K562 (cell line): ENCODE data around the gene MEIKIN.

Source experiments
- CTCF ChIP-seq, 3 experiments: IDR thresholded peaks in 2 of 3; conservative IDR thresholded peaks in 1 of 3; 2 replicates each; pipeline ENCODE4 v1.5.1; 2011 to 2012; ENCODE audit warnings: low read length in 3 of 3, mild to moderate bottlenecking in 3 of 3, control low read depth in 2 of 3, improper control_type of control experiment in 1 of 3, inconsistent platforms in 1 of 3, low read depth in 1 of 3, mixed read lengths in 1 of 3, moderate library complexity in 1 of 3; ENCODE audit not compliant: insufficient read depth in 2 of 3
- ELF1 ChIP-seq: fragments of 200-800 bp; sonication (Bioruptor generic); IDR thresholded peaks from 2 replicates; pipeline ENCODE4 v1.6.1; 2016; ENCODE audit warnings: missing genetic modification characterization, missing compliant biosample characterization
- POLR2AphosphoS5 ChIP-seq: IDR thresholded peaks from 2 replicates; pipeline ENCODE4 v1.6.1; 2011; ENCODE audit warnings: mild to moderate bottlenecking, low read depth, low read length, moderate library complexity; ENCODE audit not compliant: control insufficient read depth, insufficient read depth

GRCh38 chr5:131818001-131818724 lies 127.3 kb downstream of the MEIKIN start:
- TF ChIP-seq POLR2AphosphoS5: no peak
- no peak for TF ChIP-seq ELF1 (tag)
- TF ChIP-seq CTCF (IDR thresholded peaks at IDR 0.05 in 2 of 3, conservative IDR thresholded peaks at IDR 0.05 in 1 of 3; ENCODE audit: insufficient read depth in 2 of 3, low read depth in 1 of 3, low read length in 3 of 3): no peak
